HCT116 (cell line): ENCODE data around the gene ANKRD44. TPM values are rescaled to one million over a fixed set of nuclear protein-coding genes. Genes with fewer than 3 reads are reported as not detected.

ENCODE experiments used
- ATAC-seq: fragments of 200-7000 bp; cut with Tn5 transposase; 2 replicates; pipeline ENCODE4 v1.9.1; 2020; ENCODE audit warnings: mild to moderate bottlenecking, moderate library complexity
- BruUV-seq: library from RNA; stranded (reverse); fragments of 400-500 nt; replicated peaks from 2 replicates; lab custom pipeline; 2021; lab: Mats Ljungman, UMichigan
- CTCF ChIA-PET: fragments of 300-600 bp; sonication (Branson Sonifier 250); formaldehyde crosslinking; loops from one replicate; lab custom pipeline; 2021; ENCODE audit warnings: antibody characterized with exemption; lab: Charles Lee
- POLR2A ChIA-PET: fragments of 300-600, 350-600 bp; sonication (Branson Sonifier 250); formaldehyde crosslinking; loops from one replicate; lab custom pipeline; 2021; ENCODE audit warnings: antibody characterized with exemption; lab: Charles Lee
- RAD21 ChIA-PET, 2 experiments: fragments of 300-600 bp; sonication (Branson Sonifier 250); formaldehyde crosslinking; loops; one replicate each; lab custom pipeline; 2023; ENCODE audit warnings: low total read pairs in 2 of 2; ENCODE audit not compliant: uncharacterized antibody in 2 of 2, unreplicated experiment in 2 of 2, low non-redundant PET in 1 of 2; lab: Charles Lee
- DNase-seq: peaks from one replicate; pipeline ENCODE4 v3.0.0-alpha.2; 2010; ENCODE audit warnings: low read depth, low spot score
- H2AFZ ChIP-seq: fragments of 200-600 bp; shearing (Covaris generic), sonication (generic); 2 replicates; pipeline ENCODE4 v1.6.1; 2017; ENCODE audit warnings: low read depth, mixed run types, mixed read lengths, antibody characterized with exemption, low read length; ENCODE audit not compliant: poor library complexity, severe bottlenecking
- H3K27ac ChIP-seq: 2 replicates; pipeline ENCODE4 v1.5.1; 2012; ENCODE audit warnings: low read depth, low read length
- H3K27me3 ChIP-seq: fragments of 200-600 bp; sonication (generic); 2 replicates; pipeline ENCODE4 v1.6.1; 2016; ENCODE audit warnings: mixed run types, low read length, mixed read lengths; ENCODE audit not compliant: insufficient read depth
- H3K36me3 ChIP-seq, 2 experiments: fragments of 200-500 bp in 1 of 2; fragments of 200-600 bp in 1 of 2; sonication (Bioruptor generic) in 1 of 2; sonication (generic) in 1 of 2; 2 replicates each; pipeline versions ENCODE4 v1.5.1 to v1.6.1; 2014 to 2016; ENCODE audit warnings: low read length in 2 of 2, inconsistent platforms in 1 of 2, mixed read lengths in 1 of 2, mixed run types in 1 of 2; ENCODE audit not compliant: insufficient read depth in 2 of 2, control insufficient read depth in 1 of 2
- H3K4me1 ChIP-seq, 2 experiments: fragments of 200-600 bp in 1 of 2; sonication (generic) in 1 of 2; 2 replicates each; pipeline versions ENCODE4 v1.5.1 to v1.6.1; 2012 to 2017; ENCODE audit warnings: low read length in 2 of 2, inconsistent platforms in 1 of 2, mild to moderate bottlenecking in 1 of 2, mixed read lengths in 1 of 2, mixed run types in 1 of 2, moderate library complexity in 1 of 2; ENCODE audit not compliant: insufficient read depth in 2 of 2, control insufficient read depth in 1 of 2
- H3K4me2 ChIP-seq: fragments of 200-600 bp; sonication (generic); 2 replicates; pipeline ENCODE4 v1.6.1; 2017; ENCODE audit warnings: mixed run types, low read length, mixed read lengths
- H3K4me3 ChIP-seq, 2 experiments: fragments of 200-600 bp in 1 of 2; sonication (generic) in 1 of 2; replicated peaks in 1 of 2; 2 replicates each; pipeline ENCODE4 v1.5.1; 2011 to 2016; ENCODE audit warnings: low read length in 2 of 2, control low read depth in 1 of 2, low read depth in 1 of 2, mild to moderate bottlenecking in 1 of 2, mixed read lengths in 1 of 2, mixed run types in 1 of 2
- H3K79me2 ChIP-seq: fragments of 200-600 bp; sonication (generic); 2 replicates; pipeline ENCODE4 v1.6.1; 2017; ENCODE audit warnings: mild to moderate bottlenecking, mixed run types, low read length, moderate library complexity, mixed read lengths; ENCODE audit not compliant: insufficient read depth
- H3K9ac ChIP-seq: fragments of 200-600 bp; sonication (generic); 2 replicates; pipeline ENCODE4 v1.6.1; 2016; ENCODE audit warnings: low read length, mixed read lengths
- H3K9me2 ChIP-seq: fragments of 200-600 bp; sonication (generic), shearing (Covaris generic); 2 replicates; pipeline ENCODE4 v1.6.1; 2017; ENCODE audit warnings: mixed run types, mild to moderate bottlenecking, moderate library complexity; ENCODE audit not compliant: insufficient read depth
- H3K9me3 ChIP-seq, 2 experiments: fragments of 200-500 bp in 1 of 2; fragments of 200-600 bp in 1 of 2; sonication (Bioruptor generic) in 1 of 2; sonication (generic) in 1 of 2; 2 replicates each; pipeline ENCODE4 v1.6.1; 2014 to 2017; ENCODE audit warnings: low read length in 2 of 2, mixed read lengths in 2 of 2, inconsistent platforms in 1 of 2, low read depth in 1 of 2, mild to moderate bottlenecking in 1 of 2, mixed run types in 1 of 2, moderate library complexity in 1 of 2; ENCODE audit not compliant: control insufficient read depth in 1 of 2, insufficient read depth in 1 of 2
- H4K20me1 ChIP-seq: fragments of 200-600 bp; sonication (generic), shearing (Covaris generic); 2 replicates; pipeline ENCODE4 v1.6.1; 2017; ENCODE audit warnings: mixed run types, mild to moderate bottlenecking, moderate library complexity; ENCODE audit not compliant: insufficient read depth
- CBX3 ChIP-seq: IDR thresholded peaks from 2 replicates; pipeline ENCODE4 v1.6.1; 2012; ENCODE audit warnings: low read depth
- EGR1 ChIP-seq: IDR thresholded peaks from 2 replicates; pipeline ENCODE4 v1.6.1; 2012; ENCODE audit warnings: low read depth
- ELF1 ChIP-seq: IDR thresholded peaks from 2 replicates; pipeline ENCODE4 v1.6.1; 2012; ENCODE audit warnings: low read depth, borderline replicate concordance
- EZH2 ChIP-seq: fragments of 200-600 bp; sonication (generic); IDR thresholded peaks from 2 replicates; pipeline ENCODE4 v1.6.1; 2017; ENCODE audit warnings: antibody characterized with exemption, mixed run types
- FOSL1 ChIP-seq: IDR thresholded peaks from 2 replicates; pipeline ENCODE4 v1.6.1; 2012; ENCODE audit warnings: low read depth
- JUND ChIP-seq: IDR thresholded peaks from 2 replicates; pipeline ENCODE4 v1.6.1; 2012
- POLR2A ChIP-seq: IDR thresholded peaks from 2 replicates; pipeline ENCODE4 v1.7.0; 2011; ENCODE audit warnings: borderline replicate concordance; ENCODE audit not compliant: insufficient read depth, insufficient read length; ENCODE audit errors: extremely low read depth
- POLR2AphosphoS5 ChIP-seq: IDR thresholded peaks from 2 replicates; pipeline ENCODE4 v1.6.1; 2011; ENCODE audit warnings: mild to moderate bottlenecking, low read depth, low read length, moderate library complexity
- SRF ChIP-seq: IDR thresholded peaks from 2 replicates; pipeline ENCODE4 v1.6.1; 2012; ENCODE audit warnings: low read depth
- TCF7L2 ChIP-seq: IDR thresholded peaks from 2 replicates; pipeline ENCODE4 v1.7.0; 2011; ENCODE audit warnings: borderline replicate concordance, inconsistent platforms; ENCODE audit not compliant: insufficient read depth, insufficient read length; ENCODE audit errors: extremely low read depth
- YY1 ChIP-seq: IDR thresholded peaks from 2 replicates; pipeline ENCODE4 v1.6.1; 2011; ENCODE audit warnings: low read length, low read depth, moderate library complexity, mild to moderate bottlenecking; ENCODE audit not compliant: insufficient replicate concordance; ENCODE audit errors: extremely low read depth
- ZFX ChIP-seq: fragments of 450-650 bp; IDR thresholded peaks from 2 replicates; pipeline ENCODE4 v1.6.1; 2017
- ZNF274 ChIP-seq: fragments of 200-500 bp; sonication (Bioruptor generic); IDR thresholded peaks from 2 replicates; pipeline ENCODE4 v1.6.1; 2014; ENCODE audit warnings: mild to moderate bottlenecking, low read depth, low read length, inconsistent platforms
- intact Hi-C: fragments of 100-400 bp; cut with micrococcal nuclease; formaldehyde crosslinking; loops from 2 replicates; pipeline ENCODE4 v1.10.0; 2022
- total RNA-seq: library from RNA; stranded (reverse); gene quantifications from one replicate; pipeline ENCODE4 v1.2.1, GENCODE V29; 2021; ENCODE audit not compliant: unreplicated experiment
- TF ChIP-seq, protein P1 (sequence below): IDR thresholded peaks from 2 replicates; pipeline ENCODE4 v1.6.1; 2012; ENCODE audit warnings: low read depth
- TF ChIP-seq, protein P2 (sequence below): IDR thresholded peaks from 2 replicates; pipeline ENCODE4 v1.6.1; 2011; ENCODE audit warnings: mild to moderate bottlenecking, low read length, moderate library complexity; ENCODE audit not compliant: insufficient replicate concordance; ENCODE audit errors: extremely low read depth
- TF ChIP-seq, protein P3 (sequence below): IDR thresholded peaks from 2 replicates; pipeline ENCODE4 v1.6.1; 2012
- TF ChIP-seq, protein P4 (sequence below): IDR thresholded peaks from 2 replicates; pipeline ENCODE4 v1.6.1; 2012

Gene ANKRD44
- total RNA-seq, 1 experiment from 2014 or later, result 2.7 TPM

DNA sequence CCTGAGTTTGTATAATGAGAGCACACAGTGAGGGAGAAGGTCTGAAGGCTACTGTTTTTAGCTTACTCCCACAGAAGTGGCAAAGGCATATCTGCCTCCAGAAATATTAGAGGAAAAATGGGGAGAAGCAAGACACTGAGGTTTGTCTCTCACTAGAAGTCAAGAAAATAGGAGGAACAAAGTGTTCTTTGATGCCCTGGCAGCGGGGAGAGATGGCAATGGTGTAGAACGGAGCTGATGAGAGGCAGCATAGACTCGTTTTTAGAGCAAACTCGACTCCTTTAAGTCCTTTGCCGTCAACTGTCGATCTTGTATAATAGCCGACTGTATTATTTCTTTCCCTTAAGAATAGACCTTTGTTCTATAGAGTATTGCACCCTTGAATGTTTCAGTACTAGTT is 73.8 kb downstream of the ANKRD44 start:
- Histone ChIP-seq H3K79me2 (no peaks in the 10 kb centered on the region), H3K9me2 (no peaks in the 10 kb centered on the region), H3K27me3 (no peaks in the 10 kb centered on the region), H4K20me1 (no peaks in the 10 kb centered on the region), H3K4me3 (no peak overlapping the region), H3K9ac (no peak overlapping the region), H3K4me2 (no peak overlapping the region), H3K36me3 (no peaks in the 10 kb centered on the region), H3K4me1 (no peaks in the 10 kb centered on the region), H2AFZ (no peak overlapping the region), H3K27ac (no peak overlapping the region), H3K9me3 (no peaks in the 10 kb centered on the region)
- DNase-seq, result no peak
- no peak for TF ChIP-seq CBX3
- no peak for TF ChIP-seq EGR1
- no peak for TF ChIP-seq ZNF274
- no peak for TF ChIP-seq ELF1
- TF ChIP-seq POLR2A, result no peak
- no peak for TF ChIP-seq JUND
- TF ChIP-seq FOSL1, result no peak
- no peak for TF ChIP-seq ZFX
- TF ChIP-seq, protein P1, sequence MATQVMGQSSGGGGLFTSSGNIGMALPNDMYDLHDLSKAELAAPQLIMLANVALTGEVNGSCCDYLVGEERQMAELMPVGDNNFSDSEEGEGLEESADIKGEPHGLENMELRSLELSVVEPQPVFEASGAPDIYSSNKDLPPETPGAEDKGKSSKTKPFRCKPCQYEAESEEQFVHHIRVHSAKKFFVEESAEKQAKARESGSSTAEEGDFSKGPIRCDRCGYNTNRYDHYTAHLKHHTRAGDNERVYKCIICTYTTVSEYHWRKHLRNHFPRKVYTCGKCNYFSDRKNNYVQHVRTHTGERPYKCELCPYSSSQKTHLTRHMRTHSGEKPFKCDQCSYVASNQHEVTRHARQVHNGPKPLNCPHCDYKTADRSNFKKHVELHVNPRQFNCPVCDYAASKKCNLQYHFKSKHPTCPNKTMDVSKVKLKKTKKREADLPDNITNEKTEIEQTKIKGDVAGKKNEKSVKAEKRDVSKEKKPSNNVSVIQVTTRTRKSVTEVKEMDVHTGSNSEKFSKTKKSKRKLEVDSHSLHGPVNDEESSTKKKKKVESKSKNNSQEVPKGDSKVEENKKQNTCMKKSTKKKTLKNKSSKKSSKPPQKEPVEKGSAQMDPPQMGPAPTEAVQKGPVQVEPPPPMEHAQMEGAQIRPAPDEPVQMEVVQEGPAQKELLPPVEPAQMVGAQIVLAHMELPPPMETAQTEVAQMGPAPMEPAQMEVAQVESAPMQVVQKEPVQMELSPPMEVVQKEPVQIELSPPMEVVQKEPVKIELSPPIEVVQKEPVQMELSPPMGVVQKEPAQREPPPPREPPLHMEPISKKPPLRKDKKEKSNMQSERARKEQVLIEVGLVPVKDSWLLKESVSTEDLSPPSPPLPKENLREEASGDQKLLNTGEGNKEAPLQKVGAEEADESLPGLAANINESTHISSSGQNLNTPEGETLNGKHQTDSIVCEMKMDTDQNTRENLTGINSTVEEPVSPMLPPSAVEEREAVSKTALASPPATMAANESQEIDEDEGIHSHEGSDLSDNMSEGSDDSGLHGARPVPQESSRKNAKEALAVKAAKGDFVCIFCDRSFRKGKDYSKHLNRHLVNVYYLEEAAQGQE, result no peak
- RAD21 ChIA-PET, result no interaction called here
- no peak for ATAC-seq
- intact Hi-C loops, result no loop called here
- no TSS peak for BruUV-seq
- POLR2A ChIA-PET, result no interaction called here
- CTCF ChIA-PET, result no interaction called here

DNA sequence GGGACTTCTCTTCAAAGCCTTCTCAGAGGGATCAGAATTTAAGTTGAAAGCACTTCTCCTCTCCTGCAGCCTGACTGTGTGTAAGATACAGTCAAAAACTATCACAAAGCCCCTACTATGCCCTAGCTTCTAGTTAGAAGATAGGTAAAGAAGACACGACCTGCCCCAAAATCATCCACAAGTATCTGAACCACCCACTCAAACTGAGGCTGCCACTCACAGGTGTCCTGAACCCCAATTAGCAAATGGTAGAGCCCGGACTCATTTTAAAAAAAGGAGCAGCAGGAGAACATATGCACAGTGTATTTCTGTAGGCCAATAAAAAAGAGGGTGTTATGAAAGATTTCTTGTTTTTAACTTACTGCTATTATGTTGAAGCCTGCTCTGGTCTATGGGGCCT is 74.4 kb downstream of the ANKRD44 start:
- H3K9me2 ChIP-seq, result no peaks in the 10 kb centered on the region
- no peaks in the 10 kb centered on the region for H3K79me2 ChIP-seq
- ChIA-PET RAD21 (no interaction called here), CTCF (no interaction called here), POLR2A (no interaction called here)
- H3K4me3 ChIP-seq, result no peak overlapping the region
- ATAC-seq (no peak), DNase-seq (no peak)
- H3K27ac ChIP-seq, result no peak overlapping the region
- no TSS peak for BruUV-seq
- no peaks in the 10 kb centered on the region for H3K4me1 ChIP-seq
- H3K4me2 ChIP-seq, result no peak overlapping the region
- H4K20me1 ChIP-seq, result no peaks in the 10 kb centered on the region
- no peak overlapping the region for H2AFZ ChIP-seq
- no peak overlapping the region for H3K9ac ChIP-seq
- H3K36me3 ChIP-seq, result no peaks in the 10 kb centered on the region
- no peaks in the 10 kb centered on the region for H3K9me3 ChIP-seq
- H3K27me3 ChIP-seq, result no peaks in the 10 kb centered on the region
- intact Hi-C loops, result no loop called here
- TF ChIP-seq SRF, result no peak
- TF ChIP-seq, protein P2, sequence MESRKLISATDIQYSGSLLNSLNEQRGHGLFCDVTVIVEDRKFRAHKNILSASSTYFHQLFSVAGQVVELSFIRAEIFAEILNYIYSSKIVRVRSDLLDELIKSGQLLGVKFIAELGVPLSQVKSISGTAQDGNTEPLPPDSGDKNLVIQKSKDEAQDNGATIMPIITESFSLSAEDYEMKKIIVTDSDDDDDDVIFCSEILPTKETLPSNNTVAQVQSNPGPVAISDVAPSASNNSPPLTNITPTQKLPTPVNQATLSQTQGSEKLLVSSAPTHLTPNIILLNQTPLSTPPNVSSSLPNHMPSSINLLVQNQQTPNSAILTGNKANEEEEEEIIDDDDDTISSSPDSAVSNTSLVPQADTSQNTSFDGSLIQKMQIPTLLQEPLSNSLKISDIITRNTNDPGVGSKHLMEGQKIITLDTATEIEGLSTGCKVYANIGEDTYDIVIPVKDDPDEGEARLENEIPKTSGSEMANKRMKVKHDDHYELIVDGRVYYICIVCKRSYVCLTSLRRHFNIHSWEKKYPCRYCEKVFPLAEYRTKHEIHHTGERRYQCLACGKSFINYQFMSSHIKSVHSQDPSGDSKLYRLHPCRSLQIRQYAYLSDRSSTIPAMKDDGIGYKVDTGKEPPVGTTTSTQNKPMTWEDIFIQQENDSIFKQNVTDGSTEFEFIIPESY, result no peak
- TF ChIP-seq YY1, result no peak
- no peak for TF ChIP-seq FOSL1
- TF ChIP-seq, protein P3, sequence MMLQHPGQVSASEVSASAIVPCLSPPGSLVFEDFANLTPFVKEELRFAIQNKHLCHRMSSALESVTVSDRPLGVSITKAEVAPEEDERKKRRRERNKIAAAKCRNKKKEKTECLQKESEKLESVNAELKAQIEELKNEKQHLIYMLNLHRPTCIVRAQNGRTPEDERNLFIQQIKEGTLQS, result no peak
- no peak for TF ChIP-seq EZH2
- TF ChIP-seq ZFX, result no peak
- no peak for TF ChIP-seq POLR2AphosphoS5
- TF ChIP-seq, protein P4, sequence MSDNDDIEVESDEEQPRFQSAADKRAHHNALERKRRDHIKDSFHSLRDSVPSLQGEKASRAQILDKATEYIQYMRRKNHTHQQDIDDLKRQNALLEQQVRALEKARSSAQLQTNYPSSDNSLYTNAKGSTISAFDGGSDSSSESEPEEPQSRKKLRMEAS, result no peak
- TF ChIP-seq POLR2A, result no peak
- no peak for TF ChIP-seq TCF7L2
- no peak for TF ChIP-seq ZNF274
